HepG2 (cell line): Measurements from ENCODE around the gene WDR19. TPM values are rescaled to one million over a fixed set of nuclear protein-coding genes. Genes with fewer than 3 reads are reported as not detected.

Experiments used
- ATAC-seq: fragments of 200-7000 bp; cut with Tn5 transposase; 3 replicates; pipeline ENCODE4 v1.9.1; 2020; ENCODE audit warnings: mild to moderate bottlenecking, moderate library complexity
- BruUV-seq: library from RNA; stranded (reverse); fragments of 400-500 nt; replicated peaks from 2 replicates; lab custom pipeline; 2021; lab: Mats Ljungman, UMichigan
- CTCF ChIA-PET: fragments of 300-600 bp; formaldehyde crosslinking; extraction: SDS; loops from one replicate; lab custom pipeline; 2021; ENCODE audit warnings: low total read pairs, inconsistent platforms, low intra/inter-chr PET ratio; lab: Yijun Ruan, JAX
- POLR2A ChIA-PET: fragments of 350-600 bp; sonication (Branson Sonifier 250); formaldehyde crosslinking; loops from one replicate; lab custom pipeline; 2020; ENCODE audit warnings: antibody characterized with exemption, inconsistent platforms; lab: Yijun Ruan, JAX
- DNase-seq: peaks from one replicate; pipeline ENCODE4 v3.0.0-alpha.2; 2015; ENCODE audit warnings: low spot score
- FAIRE-seq: peaks from 3 replicates; lab custom pipeline; 2011; peaks lifted over from hg19 to GRCh38; lab: Jason Lieb, UNC
- H2AFZ ChIP-seq: one replicate; pipeline ENCODE4 v1.6.1; 2011; ENCODE audit warnings: low read length, inconsistent platforms
- H3K27ac ChIP-seq: fragments of 300-600 bp; 3 replicates; pipeline ENCODE4 v1.8.0; 2011; ENCODE audit warnings: mixed run types, mild to moderate bottlenecking, mixed read lengths, low read length, inconsistent platforms; ENCODE audit not compliant: insufficient read depth; ENCODE audit errors: extremely low read length
- H3K27me3 ChIP-seq, 2 experiments: fragments of 200-600 bp in 1 of 2; 2 replicates in 1 of 2; 3 replicates in 1 of 2; pipeline versions ENCODE4 v1.6.0 to v1.8.0; 2011; ENCODE audit warnings: low read length in 2 of 2, mild to moderate bottlenecking in 2 of 2, moderate library complexity in 2 of 2, inconsistent platforms in 1 of 2; ENCODE audit not compliant: insufficient read depth in 2 of 2, control insufficient read depth in 1 of 2
- H3K36me3 ChIP-seq, 2 experiments: fragments of 200-600 bp in 1 of 2; replicated peaks in 1 of 2; 2 replicates in 1 of 2; 3 replicates in 1 of 2; pipeline versions ENCODE4 v1.5.1 to v1.8.0; 2011; ENCODE audit warnings: low read length in 2 of 2, inconsistent platforms in 1 of 2; ENCODE audit not compliant: insufficient read depth in 2 of 2, control insufficient read depth in 1 of 2
- H3K4me1 ChIP-seq: 2 replicates; pipeline ENCODE4 v1.5.1; 2012; ENCODE audit warnings: low read length, inconsistent platforms; ENCODE audit not compliant: insufficient read depth
- H3K4me2 ChIP-seq: 2 replicates; pipeline ENCODE4 v1.6.0; 2011; ENCODE audit warnings: low read depth, low read length, inconsistent platforms
- H3K4me3 ChIP-seq, 3 experiments: fragments of 200-600 bp in 1 of 3; sonication (generic), shearing (Covaris generic) in 1 of 3; replicated peaks in 1 of 3; 2 replicates each; pipeline ENCODE4 v1.5.1; 2011 to 2016; ENCODE audit warnings: low read length in 3 of 3, inconsistent platforms in 2 of 3, low read depth in 2 of 3, mild to moderate bottlenecking in 2 of 3, control low read depth in 1 of 3, mixed read lengths in 1 of 3; ENCODE audit not compliant: insufficient read depth in 1 of 3
- H3K79me2 ChIP-seq: one replicate; pipeline ENCODE4 v1.6.1; 2011; ENCODE audit warnings: low read length, inconsistent platforms; ENCODE audit not compliant: insufficient read depth
- H3K9ac ChIP-seq: 2 replicates; pipeline ENCODE4 v1.6.0; 2011; ENCODE audit warnings: mild to moderate bottlenecking, low read depth, low read length, inconsistent platforms; ENCODE audit not compliant: insufficient read depth
- H3K9me3 ChIP-seq: 2 replicates; pipeline ENCODE4 v1.5.1; 2012; ENCODE audit warnings: mild to moderate bottlenecking, low read length
- H4K20me1 ChIP-seq: 2 replicates; pipeline ENCODE4 v1.6.0; 2011; ENCODE audit warnings: inconsistent platforms, mild to moderate bottlenecking, low read length, moderate library complexity; ENCODE audit not compliant: insufficient read depth
- ADNP ChIP-seq: sonication (generic); formaldehyde crosslinking; IDR thresholded peaks from 2 replicates; pipeline ENCODE4 v1.4.0; 2020; ENCODE audit warnings: missing genetic modification reagents
- ATF7-NPFF ChIP-seq: sonication (generic); formaldehyde crosslinking; IDR thresholded peaks from 2 replicates; pipeline ENCODE4 v1.8.1; 2023; ENCODE audit warnings: mild to moderate bottlenecking, low read depth, missing genetic modification reagents, moderate library complexity
- KDM5A ChIP-seq: fragments of 200-600 bp; sonication (generic); IDR thresholded peaks from 2 replicates; pipeline ENCODE4 v1.7.0; 2018; ENCODE audit warnings: antibody characterized with exemption, mild to moderate bottlenecking, low read length, borderline replicate concordance
- MTF2 ChIP-seq: sonication (generic); formaldehyde crosslinking; IDR thresholded peaks from 2 replicates; pipeline ENCODE4 v1.5.0; 2020; ENCODE audit warnings: missing genetic modification reagents, borderline replicate concordance
- ZNF441 ChIP-seq: sonication (generic); formaldehyde crosslinking; IDR thresholded peaks from 2 replicates; pipeline ENCODE4 v1.7.0; 2021; ENCODE audit warnings: missing genetic modification reagents, borderline replicate concordance
- ZNF460 ChIP-seq: sonication (generic); formaldehyde crosslinking; IDR thresholded peaks from 2 replicates; pipeline ENCODE4 v1.5.1; 2020; ENCODE audit warnings: missing genetic modification reagents, mild to moderate bottlenecking, borderline replicate concordance
- whole genome bisulfite sequencing: methylation state at CpG from one replicate; pipeline ENCODE4 v1.1.6; 2017; ENCODE audit warnings: low lambda C conversion rate; 5-methylcytosine and 5-hydroxymethylcytosine counted together
- in situ Hi-C: cut with HindIII; loops from 2 replicates; pipeline ENCODE4 v1.10.0; 2017; ENCODE audit warnings: low pct_unique_long_range_greater_than_20kb; ENCODE audit not compliant: extremely low pct_ligation_motif_present
- intact Hi-C: fragments of 100-400 bp; cut with micrococcal nuclease; formaldehyde crosslinking; loops from one replicate; pipeline ENCODE4 v1.10.0; 2022; ENCODE audit not compliant: unreplicated experiment
- polyA plus RNA-seq, 8 experiments: library from polyadenylated mRNA; depleted of rRNA in 3 of 8; stranded (reverse) in 7 of 8; unstranded in 1 of 8; fragments of >200 nt; fragmentation: Illumina TruSeq in 4 of 8; extraction: Trizol in 4 of 8; gene quantifications; 2 replicates each; pipeline versions ENCODE4 v1.2.1 to v1.2.3, GENCODE V29; 2011 to 2016; ENCODE audit warnings: low read depth in 4 of 8, missing spikeins in 1 of 8, mixed read lengths in 1 of 8; ENCODE audit not compliant: insufficient read depth in 1 of 8
- total RNA-seq, 5 experiments: library from RNA; depleted of rRNA; stranded (reverse); fragments of >200 nt; fragmentation: Illumina TruSeq; extraction: Trizol; gene quantifications; 2 replicates each; pipeline ENCODE4 v1.2.3, GENCODE V29; 2016; ENCODE audit warnings: low read depth in 1 of 5
- TF ChIP-seq, protein P1 (sequence below): sonication (generic); formaldehyde crosslinking; IDR thresholded peaks from 2 replicates; pipeline ENCODE4 v1.5.0; 2020; ENCODE audit warnings: missing genetic modification reagents, mild to moderate bottlenecking, borderline replicate concordance
- TF ChIP-seq, protein P2 (sequence below): sonication (generic); formaldehyde crosslinking; IDR thresholded peaks from 2 replicates; pipeline ENCODE4 v1.5.1; 2020; ENCODE audit warnings: missing genetic modification reagents, mild to moderate bottlenecking, borderline replicate concordance
- TF ChIP-seq, protein P3 (sequence below), 2 experiments: fragments of 450-650 bp in 1 of 2; sonication (generic) in 1 of 2; formaldehyde crosslinking in 1 of 2; IDR thresholded peaks; 2 replicates each; pipeline versions ENCODE4 v1.6.1 to v1.8.0; 2016 to 2022; ENCODE audit warnings: antibody characterized with exemption in 1 of 2, mild to moderate bottlenecking in 1 of 2, missing genetic modification reagents in 1 of 2
- TF ChIP-seq, protein P4 (sequence below): sonication (generic); formaldehyde crosslinking; IDR thresholded peaks from 2 replicates; pipeline ENCODE4 v1.8.1; 2023; ENCODE audit warnings: mild to moderate bottlenecking, missing genetic modification reagents, borderline replicate concordance

The WDR19 gene
- total and polyA plus RNA-seq, 2 of the 13 experiments (the other 11 are each of a cell fraction or from before 2014, with no cell fraction given), result 22.9 to 34.1 TPM

DNA sequence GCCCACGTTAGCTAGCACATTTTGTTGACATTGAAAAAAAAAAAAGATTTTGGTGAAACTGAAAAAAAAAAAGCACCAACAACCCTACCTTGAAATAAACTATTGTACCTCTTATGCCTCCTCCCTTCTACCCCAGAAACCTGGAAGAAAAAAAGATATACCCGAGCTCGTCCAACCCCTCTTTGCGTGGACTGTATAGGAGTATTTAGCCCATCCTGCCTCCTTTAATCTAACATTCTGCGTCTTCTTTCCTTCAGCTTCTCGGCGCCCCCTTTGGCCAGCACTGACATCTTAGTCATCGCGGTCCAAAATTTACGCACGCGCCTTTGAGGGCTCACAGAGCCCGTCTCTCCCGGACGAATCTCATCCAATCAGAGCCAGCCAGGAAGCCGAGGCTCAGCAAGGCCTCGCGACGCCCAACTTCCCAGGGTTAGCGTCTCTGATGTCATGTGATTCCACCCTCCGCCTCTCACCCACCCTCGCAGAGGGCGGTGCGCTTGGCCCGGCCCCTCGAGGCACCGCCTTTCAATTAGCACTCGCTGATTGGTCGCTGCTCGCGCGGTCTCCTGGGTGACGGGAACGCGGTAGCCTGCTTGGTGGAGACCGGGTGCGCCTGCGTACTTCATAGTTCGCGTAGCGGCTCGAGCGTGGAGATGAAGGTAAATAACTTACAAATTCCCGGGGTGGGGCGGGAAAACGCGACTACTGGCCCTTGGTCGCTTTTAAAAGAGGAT is at the start of gene WDR19 (continued):
- TF ChIP-seq, protein P1, sequence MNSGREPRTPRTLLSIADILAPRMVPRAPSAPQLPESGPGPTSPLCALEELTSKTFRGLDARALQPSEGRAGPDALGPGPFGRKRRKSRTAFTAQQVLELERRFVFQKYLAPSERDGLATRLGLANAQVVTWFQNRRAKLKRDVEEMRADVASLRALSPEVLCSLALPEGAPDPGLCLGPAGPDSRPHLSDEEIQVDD (CRISPR knock-in tag), result no peak
- no peak for TF ChIP-seq ZNF460 (CRISPR knock-in tag)
- TF ChIP-seq MTF2 (CRISPR knock-in tag), result no peak
- TF ChIP-seq KDM5A, result no peak; the same call in 1 of the 2 replicates
- TF ChIP-seq, protein P2, sequence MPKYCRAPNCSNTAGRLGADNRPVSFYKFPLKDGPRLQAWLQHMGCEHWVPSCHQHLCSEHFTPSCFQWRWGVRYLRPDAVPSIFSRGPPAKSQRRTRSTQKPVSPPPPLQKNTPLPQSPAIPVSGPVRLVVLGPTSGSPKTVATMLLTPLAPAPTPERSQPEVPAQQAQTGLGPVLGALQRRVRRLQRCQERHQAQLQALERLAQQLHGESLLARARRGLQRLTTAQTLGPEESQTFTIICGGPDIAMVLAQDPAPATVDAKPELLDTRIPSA (CRISPR knock-in tag), result no peak

DNA sequence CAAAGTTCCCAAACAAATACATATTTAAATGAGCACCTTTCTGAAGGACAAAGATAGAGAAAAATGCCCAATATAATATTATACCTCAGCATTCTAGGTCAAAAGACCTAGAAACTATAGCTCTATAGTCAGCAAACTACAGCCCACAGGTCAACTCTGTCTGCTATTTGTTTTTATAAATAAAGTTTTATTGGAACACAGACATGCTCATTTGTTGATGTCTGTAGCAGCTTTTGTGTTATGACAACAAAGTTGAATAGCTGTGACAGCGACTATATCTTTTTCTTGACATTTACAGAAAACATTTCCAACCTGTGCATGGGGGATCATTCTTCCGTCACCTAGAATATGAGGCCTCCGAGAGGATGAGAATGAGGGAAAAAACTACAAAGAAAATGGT is 48.7 kb upstream of the WDR19 start:
- Histone ChIP-seq H3K9me3 (no peaks in the 10 kb centered on the region), H3K4me3 (no peak overlapping the region), H3K79me2 (no peaks in the 10 kb centered on the region), H4K20me1 (no peaks in the 10 kb centered on the region), H3K9ac (no peak overlapping the region), H3K4me1 (peaks cover 11% of the 10 kb centered on the region), H3K4me2 (no peak overlapping the region), H3K27ac (no peak overlapping the region), H2AFZ (no peak overlapping the region), H3K36me3 (no peaks in the 10 kb centered on the region), H3K27me3 (no peaks in the 10 kb centered on the region)
- no TSS peak for BruUV-seq
- TF ChIP-seq, protein P3, sequence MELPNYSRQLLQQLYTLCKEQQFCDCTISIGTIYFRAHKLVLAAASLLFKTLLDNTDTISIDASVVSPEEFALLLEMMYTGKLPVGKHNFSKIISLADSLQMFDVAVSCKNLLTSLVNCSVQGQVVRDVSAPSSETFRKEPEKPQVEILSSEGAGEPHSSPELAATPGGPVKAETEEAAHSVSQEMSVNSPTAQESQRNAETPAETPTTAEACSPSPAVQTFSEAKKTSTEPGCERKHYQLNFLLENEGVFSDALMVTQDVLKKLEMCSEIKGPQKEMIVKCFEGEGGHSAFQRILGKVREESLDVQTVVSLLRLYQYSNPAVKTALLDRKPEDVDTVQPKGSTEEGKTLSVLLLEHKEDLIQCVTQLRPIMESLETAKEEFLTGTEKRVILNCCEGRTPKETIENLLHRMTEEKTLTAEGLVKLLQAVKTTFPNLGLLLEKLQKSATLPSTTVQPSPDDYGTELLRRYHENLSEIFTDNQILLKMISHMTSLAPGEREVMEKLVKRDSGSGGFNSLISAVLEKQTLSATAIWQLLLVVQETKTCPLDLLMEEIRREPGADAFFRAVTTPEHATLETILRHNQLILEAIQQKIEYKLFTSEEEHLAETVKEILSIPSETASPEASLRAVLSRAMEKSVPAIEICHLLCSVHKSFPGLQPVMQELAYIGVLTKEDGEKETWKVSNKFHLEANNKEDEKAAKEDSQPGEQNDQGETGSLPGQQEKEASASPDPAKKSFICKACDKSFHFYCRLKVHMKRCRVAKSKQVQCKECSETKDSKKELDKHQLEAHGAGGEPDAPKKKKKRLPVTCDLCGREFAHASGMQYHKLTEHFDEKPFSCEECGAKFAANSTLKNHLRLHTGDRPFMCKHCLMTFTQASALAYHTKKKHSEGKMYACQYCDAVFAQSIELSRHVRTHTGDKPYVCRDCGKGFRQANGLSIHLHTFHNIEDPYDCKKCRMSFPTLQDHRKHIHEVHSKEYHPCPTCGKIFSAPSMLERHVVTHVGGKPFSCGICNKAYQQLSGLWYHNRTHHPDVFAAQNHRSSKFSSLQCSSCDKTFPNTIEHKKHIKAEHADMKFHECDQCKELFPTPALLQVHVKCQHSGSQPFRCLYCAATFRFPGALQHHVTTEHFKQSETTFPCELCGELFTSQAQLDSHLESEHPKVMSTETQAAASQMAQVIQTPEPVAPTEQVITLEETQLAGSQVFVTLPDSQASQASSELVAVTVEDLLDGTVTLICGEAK (IDR thresholded peaks at IDR 0.05), result peak; percentile 61
- TF ChIP-seq, protein P3 (CRISPR knock-in tag; IDR thresholded peaks at IDR 0.05), result peak; percentile 48; the same call in 1 of the 2 replicates
- no peak for TF ChIP-seq ADNP (CRISPR knock-in tag)
- TF ChIP-seq ZNF441, result no peak
- no peak for TF ChIP-seq ATF7-NPFF
- TF ChIP-seq, protein P4, sequence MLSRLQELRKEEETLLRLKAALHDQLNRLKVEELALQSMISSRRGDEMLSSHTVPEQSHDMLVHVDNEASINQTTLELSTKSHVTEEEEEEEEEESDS (CRISPR knock-in tag), result no peak
- ChIA-PET POLR2A (interaction anchor here (1.3 kb wide), 1 partner anchor 229 kb away, joined by 3 read pairs; no protein-coding TSS in a partner anchor), CTCF (no interaction called here)
- in situ Hi-C loops (loop anchor here (25.0 kb wide), 1 partner anchor 371 kb away; no protein-coding TSS in a partner anchor), intact Hi-C loops (no loop called here)
- no peak for FAIRE-seq
- ATAC-seq, result no peak
- WGBS, result 97% methylated on average over 3 of the region's 3 CpGs
- DNase-seq, result no peak
